SJCRH30 (cell line): Measurements from ENCODE around the gene ARMC10. TPM values are rescaled to one million over a fixed set of nuclear protein-coding genes. Genes with fewer than 3 reads are reported as not detected.
"Not testable (repeated sequence)": the region's sequence is repeated elsewhere in the genome, so short reads cannot be mapped to it uniquely, and the experiment has no call there.

ENCODE experiments used
- DNase-seq, 2 experiments: peaks; one replicate each; pipeline ENCODE4 v3.0.0-alpha.2; 2015 to 2020
- H3K27ac ChIP-seq: fragments of 250-450 bp; sonication (Bioruptor Pico); 2 replicates; pipeline ENCODE4 v1.5.1; 2020; ENCODE audit warnings: mild to moderate bottlenecking, moderate library complexity
- H3K27me3 ChIP-seq: fragments of 250-450 bp; sonication (Bioruptor Pico); 2 replicates; pipeline ENCODE4 v1.5.1; 2020; ENCODE audit warnings: mild to moderate bottlenecking, moderate library complexity
- H3K36me3 ChIP-seq: fragments of 250-450 bp; sonication (Bioruptor Pico); 2 replicates; pipeline ENCODE4 v1.5.1; 2020; ENCODE audit warnings: mild to moderate bottlenecking, moderate library complexity
- H3K4me1 ChIP-seq: fragments of 250-450 bp; sonication (Bioruptor Pico); 2 replicates; pipeline ENCODE4 v1.5.1; 2020; ENCODE audit warnings: mild to moderate bottlenecking, moderate library complexity
- H3K4me3 ChIP-seq: fragments of 250-450 bp; sonication (Bioruptor Pico); 2 replicates; pipeline ENCODE4 v1.5.1; 2020; ENCODE audit warnings: mild to moderate bottlenecking, moderate library complexity
- H3K9me3 ChIP-seq: fragments of 250-450 bp; sonication (Bioruptor Pico); replicated peaks from 2 replicates; pipeline ENCODE4 v1.5.1; 2020; ENCODE audit warnings: mild to moderate bottlenecking, moderate library complexity
- total RNA-seq: library from RNA; depleted of rRNA; stranded (reverse); fragments of >200 nt; shearing (Covaris generic); gene quantifications from 2 replicates; pipeline ENCODE4 v1.2.3, GENCODE V29; 2014

Gene ARMC10
- total RNA-seq, 1 experiment from 2014 or later: 31.2 TPM

DNA sequence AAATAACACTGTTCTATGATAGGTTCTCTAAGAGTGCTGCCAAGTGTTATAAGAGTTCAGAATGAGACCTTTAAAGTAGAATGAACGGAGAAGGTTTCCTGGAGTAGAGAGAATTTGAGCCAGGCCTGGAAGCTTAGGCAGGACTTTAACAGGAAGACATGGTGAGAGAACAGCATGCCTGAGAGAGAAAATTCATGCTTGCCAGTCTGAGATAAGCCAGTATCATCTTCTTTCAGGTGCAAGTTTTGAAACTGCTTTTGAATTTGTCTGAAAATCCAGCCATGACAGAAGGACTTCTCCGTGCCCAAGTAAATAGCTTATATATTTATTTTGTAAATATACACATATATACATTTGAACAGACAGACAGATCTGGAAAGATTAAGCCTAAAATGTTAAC lies 22.1 kb downstream of the ARMC10 start:
- DNase-seq: no peak
- H3K27me3 ChIP-seq: no peaks in the 10 kb centered on the region
- H3K27ac ChIP-seq: no peak overlapping the region
- no peaks in the 10 kb centered on the region for H3K4me1 ChIP-seq
- H3K4me3 ChIP-seq: no peak overlapping the region
- H3K36me3 ChIP-seq: peaks cover 45% of the 10 kb centered on the region
- no peaks in the 10 kb centered on the region for H3K9me3 ChIP-seq

DNA sequence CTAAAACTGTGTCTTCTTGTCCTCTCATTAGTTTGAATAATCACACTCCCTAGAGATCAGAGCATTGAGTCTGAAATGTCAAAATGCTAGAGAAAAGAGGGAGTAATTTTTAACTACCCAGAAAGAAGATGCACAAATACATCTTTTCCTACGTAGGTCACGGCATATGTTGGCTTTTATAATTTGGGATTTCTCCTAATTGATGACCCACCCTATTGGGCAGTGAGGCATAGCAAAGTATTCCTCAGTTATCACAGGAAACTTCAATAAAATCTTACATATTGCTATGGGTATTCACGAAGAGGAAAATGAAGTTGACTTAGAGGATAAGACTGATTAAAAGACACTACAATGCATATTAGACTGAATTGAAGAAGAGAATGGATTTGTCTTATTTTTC lies 25.4 kb downstream of the ARMC10 start:
- Histone ChIP-seq H3K4me3 (no peak overlapping the region), H3K4me1 (no peaks in the 10 kb centered on the region), H3K27me3 (no peaks in the 10 kb centered on the region), H3K36me3 (peaks cover 36% of the 10 kb centered on the region), H3K27ac (no peak overlapping the region), H3K9me3 (no peaks in the 10 kb centered on the region)
- DNase-seq: no peak

DNA sequence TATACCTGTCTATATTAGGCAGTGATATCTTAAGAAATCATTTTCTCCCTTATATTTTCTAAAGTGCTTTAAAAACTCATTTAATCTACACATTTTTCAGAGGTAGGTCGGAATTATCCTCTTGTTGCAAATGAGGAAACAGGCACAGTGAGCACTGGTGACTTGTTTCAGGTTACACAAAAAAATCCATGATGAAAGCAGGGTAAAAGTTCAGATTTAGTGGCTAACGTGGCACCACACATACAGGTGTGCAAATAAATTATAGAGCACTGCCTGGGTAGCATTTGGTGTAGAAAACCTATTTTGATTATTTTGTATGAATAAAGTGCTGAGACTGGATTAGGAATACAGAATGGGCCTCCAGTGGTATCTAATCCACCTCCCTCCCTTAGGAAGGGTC lies 26.6 kb downstream of the ARMC10 start:
- Histone ChIP-seq H3K27ac (no peak overlapping the region), H3K4me1 (no peaks in the 10 kb centered on the region), H3K9me3 (no peaks in the 10 kb centered on the region), H3K36me3 (peaks cover 32% of the 10 kb centered on the region), H3K27me3 (no peaks in the 10 kb centered on the region), H3K4me3 (no peak overlapping the region)
- DNase-seq: no peak

DNA sequence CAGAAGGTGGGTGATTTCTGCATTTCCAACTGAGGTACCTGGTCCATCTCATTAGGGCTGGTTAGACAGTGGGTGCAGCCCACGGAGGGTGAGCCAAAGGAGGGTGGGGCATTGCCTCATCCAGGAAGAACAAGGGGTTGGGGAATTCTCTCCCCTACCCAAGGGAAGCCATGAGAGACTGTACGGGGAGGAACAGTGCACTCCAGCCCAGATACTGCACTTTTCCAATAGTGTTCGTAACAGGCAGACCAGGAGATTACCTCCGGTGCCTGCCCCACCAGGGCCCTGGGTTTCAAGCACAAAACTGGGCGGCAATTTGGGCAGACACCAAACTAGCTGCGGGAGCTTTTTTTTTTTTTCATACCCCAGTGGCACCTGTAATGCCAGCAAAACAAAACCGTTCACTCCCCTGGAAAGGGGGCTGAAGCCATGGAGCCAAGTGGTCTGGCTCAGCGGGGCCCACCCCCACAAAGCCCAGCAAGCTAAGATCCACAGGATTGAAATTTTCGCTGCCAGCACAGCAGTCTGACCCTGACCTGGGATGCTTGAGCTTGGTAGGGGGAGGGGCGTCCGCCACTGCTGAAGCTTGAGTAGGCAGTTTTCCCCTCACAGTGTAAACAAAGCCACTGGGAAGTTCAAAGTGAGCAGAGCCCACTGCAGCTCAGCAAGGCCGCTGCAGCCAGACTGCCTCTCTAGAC lies 31.2 kb downstream of the ARMC10 start:
- DNase-seq: no peak
- Histone ChIP-seq H3K27me3 (no peaks in the 10 kb centered on the region), H3K4me1 (no peaks in the 10 kb centered on the region), H3K27ac (no peak overlapping the region), H3K4me3 (no peak overlapping the region), H3K36me3 (peaks cover 16% of the 10 kb centered on the region), H3K9me3 (peaks cover 2% of the 10 kb centered on the region; the same call in 1 of the 2 replicates)

DNA sequence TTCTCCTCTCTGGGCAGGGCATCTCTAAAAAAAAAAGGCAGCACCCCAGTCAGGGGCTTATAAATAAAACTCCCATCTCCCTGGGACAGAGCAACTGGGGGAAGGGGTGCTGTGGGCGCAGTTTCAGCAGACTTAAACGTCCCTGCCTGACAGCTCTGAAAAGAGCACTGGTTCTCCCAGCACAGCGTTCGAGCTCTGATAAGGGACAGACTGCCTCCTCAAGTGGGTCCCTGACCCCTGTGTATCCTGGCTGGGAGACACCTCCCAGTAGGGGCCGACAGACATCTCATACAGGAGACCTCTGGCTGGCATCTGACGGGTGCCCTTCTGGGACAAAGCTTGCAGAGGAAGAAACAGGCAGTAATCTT lies 31.7 kb downstream of the ARMC10 start:
- not testable (repeated sequence) for H3K27ac ChIP-seq, H3K9me3 ChIP-seq, H3K4me3 ChIP-seq, DNase-seq, H3K27me3 ChIP-seq, H3K4me1 ChIP-seq
- peaks cover 10% of the 10 kb centered on the region for H3K36me3 ChIP-seq

DNA sequence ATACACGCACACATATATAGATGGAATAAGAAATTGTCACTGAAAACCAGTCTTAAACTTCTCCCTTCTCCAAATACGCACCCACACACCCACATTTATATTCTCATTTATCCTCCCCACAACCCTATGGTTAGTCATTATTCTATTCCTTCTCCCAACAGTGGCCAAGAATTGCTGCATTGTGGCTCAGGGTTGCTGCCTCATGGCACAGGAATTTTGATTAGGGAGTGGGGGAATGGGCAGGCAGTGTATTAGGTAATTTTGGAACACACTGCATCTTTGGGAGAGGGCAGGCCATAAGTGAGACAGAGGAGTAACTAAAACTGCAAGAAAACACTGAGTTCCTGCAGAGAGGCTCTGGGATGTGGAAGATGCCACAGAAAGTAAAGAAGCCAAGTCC lies 38.2 kb downstream of the ARMC10 start:
- no peak overlapping the region for H3K27ac ChIP-seq
- no peak overlapping the region for H3K4me3 ChIP-seq
- peak; percentile 30 to 36 for DNase-seq
- 0 out of 2 replicates have a peak, but pooled peaks cover 4% of the 10 kb centered on the region for H3K4me1 ChIP-seq
- no peaks in the 10 kb centered on the region for H3K27me3 ChIP-seq
- H3K9me3 ChIP-seq: peaks cover 2% of the 10 kb centered on the region; the same call in 1 of the 2 replicates
- H3K36me3 ChIP-seq: no peaks in the 10 kb centered on the region; the same call in none of the 2 replicates

DNA sequence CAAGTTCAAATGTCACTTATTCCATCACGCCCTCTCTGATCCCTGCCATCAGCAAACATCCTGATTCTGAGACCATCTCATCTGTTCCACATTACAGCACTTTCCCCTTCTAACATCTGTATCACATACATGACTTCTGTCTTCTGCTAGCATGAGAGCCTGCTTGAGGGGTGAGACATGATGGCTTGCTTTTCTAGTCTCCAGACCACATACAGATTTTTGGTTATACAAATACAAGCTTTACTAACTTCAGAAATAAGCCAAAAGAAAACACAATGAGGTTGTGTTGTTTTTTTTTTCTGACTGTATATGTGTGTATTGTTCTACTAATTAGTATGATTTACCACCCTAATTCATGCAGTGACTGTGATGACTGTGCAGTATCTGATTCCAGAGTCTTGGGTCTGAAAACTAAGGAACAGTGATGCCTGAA lies 39.7 kb downstream of the ARMC10 start:
- Histone ChIP-seq H3K27me3 (no peaks in the 10 kb centered on the region), H3K4me3 (no peak overlapping the region), H3K36me3 (peaks cover under 1% of the 10 kb centered on the region), H3K27ac (no peak overlapping the region), H3K9me3 (no peaks in the 10 kb centered on the region; the same call in 1 of the 2 replicates), H3K4me1 (0 out of 2 replicates have a peak, but pooled peaks cover 4% of the 10 kb centered on the region)
- no peak for DNase-seq

DNA sequence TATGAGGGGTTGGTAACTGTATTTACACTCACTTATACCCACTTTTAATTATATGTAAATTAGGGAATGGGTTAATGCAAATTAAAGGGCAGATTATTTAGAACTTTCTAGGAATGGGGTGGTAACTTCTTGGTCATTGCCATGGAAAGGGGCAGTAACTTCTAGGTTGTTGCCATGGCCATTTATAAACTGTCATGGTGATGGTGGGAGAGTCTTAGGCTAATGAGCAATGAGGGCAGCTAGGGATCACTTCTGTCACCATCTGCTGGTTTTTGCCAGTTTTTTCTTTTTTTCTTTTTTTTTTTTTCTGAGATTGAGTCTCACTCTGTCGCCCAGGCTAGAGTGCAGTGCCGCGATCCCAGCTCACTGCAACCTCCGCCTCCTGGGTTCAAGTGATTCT lies 40.8 kb downstream of the ARMC10 start:
- no peak for DNase-seq
- Histone ChIP-seq H3K36me3 (peaks cover 6% of the 10 kb centered on the region), H3K27ac (no peak overlapping the region), H3K27me3 (no peaks in the 10 kb centered on the region), H3K4me1 (0 out of 2 replicates have a peak, but pooled peaks cover 4% of the 10 kb centered on the region), H3K4me3 (no peak overlapping the region), H3K9me3 (no peaks in the 10 kb centered on the region)

DNA sequence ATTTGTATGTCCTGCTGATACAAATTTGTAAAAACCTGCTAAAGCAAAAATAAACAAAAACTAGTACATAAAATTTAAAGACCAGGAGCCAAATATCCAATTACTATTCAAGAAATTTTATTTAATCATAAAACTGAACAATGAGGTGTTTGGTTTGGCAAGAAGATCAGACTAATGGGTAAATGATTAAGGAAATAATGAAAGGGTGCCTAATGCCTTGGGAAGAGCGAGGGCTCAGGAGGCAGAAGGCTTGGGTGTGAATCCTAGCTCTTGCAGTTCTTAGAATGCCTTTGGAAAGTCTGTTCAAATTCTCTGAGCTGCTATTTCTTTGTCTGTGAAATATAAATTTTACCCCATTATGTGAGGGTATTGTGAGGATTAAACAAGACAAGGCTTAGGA lies 41.6 kb downstream of the ARMC10 start:
- Histone ChIP-seq H3K27ac (no peak overlapping the region), H3K9me3 (no peaks in the 10 kb centered on the region), H3K4me1 (0 out of 2 replicates have a peak, but pooled peaks cover 4% of the 10 kb centered on the region), H3K27me3 (no peaks in the 10 kb centered on the region), H3K4me3 (no peak overlapping the region), H3K36me3 (peaks cover 6% of the 10 kb centered on the region)
- DNase-seq: no peak

DNA sequence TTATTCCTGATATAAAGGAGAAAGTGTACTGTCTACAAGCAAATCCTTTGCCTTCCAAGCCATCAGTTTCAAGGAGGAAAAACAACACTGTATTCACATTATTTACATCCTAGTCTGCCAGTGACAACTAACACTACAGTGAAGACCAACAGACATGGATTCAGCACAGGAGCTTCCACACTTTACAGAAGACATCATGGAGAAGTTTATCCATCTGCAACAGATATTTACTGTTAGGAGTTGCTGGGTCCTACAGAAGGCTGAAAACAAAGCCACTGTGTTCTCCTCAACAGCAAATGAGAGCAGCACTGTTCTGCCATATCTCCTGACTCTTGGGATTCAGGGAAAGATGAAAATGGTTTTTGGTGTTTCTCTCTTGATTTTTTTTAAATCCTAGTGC lies 42.1 kb downstream of the ARMC10 start:
- no peak overlapping the region for H3K27ac ChIP-seq
- 0 out of 2 replicates have a peak, but pooled peaks cover 4% of the 10 kb centered on the region for H3K4me1 ChIP-seq
- H3K4me3 ChIP-seq: no peak overlapping the region
- peaks cover 6% of the 10 kb centered on the region for H3K36me3 ChIP-seq
- no peaks in the 10 kb centered on the region for H3K27me3 ChIP-seq
- no peaks in the 10 kb centered on the region for H3K9me3 ChIP-seq
- DNase-seq: no peak

DNA sequence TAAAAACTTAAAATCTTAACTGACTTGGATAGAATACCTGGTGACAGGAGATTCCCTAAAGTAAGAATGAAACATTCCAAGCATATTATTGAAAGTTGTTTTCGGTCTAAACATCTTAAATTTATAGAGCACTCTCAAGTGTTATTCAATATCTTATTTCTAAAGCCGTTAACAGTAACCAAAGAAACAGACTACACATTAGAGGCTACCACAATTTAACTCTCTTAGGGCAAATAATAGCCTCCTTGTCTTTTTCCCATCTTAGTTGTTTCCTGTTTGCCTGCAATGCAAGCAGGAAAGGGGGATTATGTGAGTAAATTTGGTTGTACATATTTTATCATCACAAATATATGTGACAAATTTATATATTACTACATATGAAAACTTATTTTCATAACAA lies 42.5 kb downstream of the ARMC10 start:
- Histone ChIP-seq H3K4me3 (no peak overlapping the region), H3K27ac (no peak overlapping the region), H3K27me3 (no peaks in the 10 kb centered on the region), H3K4me1 (0 out of 2 replicates have a peak, but pooled peaks cover 4% of the 10 kb centered on the region), H3K36me3 (peaks cover 6% of the 10 kb centered on the region), H3K9me3 (no peaks in the 10 kb centered on the region)
- no peak for DNase-seq

DNA sequence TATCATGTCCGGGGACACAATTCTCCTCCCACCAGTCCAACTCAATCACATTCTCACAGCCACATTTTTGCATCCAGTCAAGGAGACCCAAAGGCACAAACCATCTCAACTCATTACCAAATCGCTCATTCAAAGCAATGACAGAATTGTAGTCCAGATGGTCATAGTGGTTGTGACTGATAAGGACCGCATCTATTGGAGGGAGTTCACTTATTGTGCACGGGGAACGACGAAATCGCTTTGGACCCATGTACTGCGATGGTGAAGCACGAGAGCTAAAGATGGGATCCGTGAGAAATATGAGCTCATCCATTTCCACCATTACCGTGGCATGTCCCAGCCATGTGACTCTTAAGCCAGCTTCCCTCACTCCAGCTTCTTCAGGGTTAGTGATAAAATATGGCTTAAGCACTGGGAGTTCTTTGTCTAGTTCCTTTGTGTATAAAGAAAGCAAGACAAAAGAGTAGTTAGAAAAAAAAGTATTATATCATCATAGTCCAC lies 44.9 kb downstream of the ARMC10 start:
- H3K36me3 ChIP-seq: peaks cover 6% of the 10 kb centered on the region; the same call in 1 of the 2 replicates
- H3K4me1 ChIP-seq: no peaks in the 10 kb centered on the region
- H3K27me3 ChIP-seq: no peaks in the 10 kb centered on the region
- no peak for DNase-seq
- no peak overlapping the region for H3K4me3 ChIP-seq
- H3K9me3 ChIP-seq: no peaks in the 10 kb centered on the region
- H3K27ac ChIP-seq: no peak overlapping the region

DNA sequence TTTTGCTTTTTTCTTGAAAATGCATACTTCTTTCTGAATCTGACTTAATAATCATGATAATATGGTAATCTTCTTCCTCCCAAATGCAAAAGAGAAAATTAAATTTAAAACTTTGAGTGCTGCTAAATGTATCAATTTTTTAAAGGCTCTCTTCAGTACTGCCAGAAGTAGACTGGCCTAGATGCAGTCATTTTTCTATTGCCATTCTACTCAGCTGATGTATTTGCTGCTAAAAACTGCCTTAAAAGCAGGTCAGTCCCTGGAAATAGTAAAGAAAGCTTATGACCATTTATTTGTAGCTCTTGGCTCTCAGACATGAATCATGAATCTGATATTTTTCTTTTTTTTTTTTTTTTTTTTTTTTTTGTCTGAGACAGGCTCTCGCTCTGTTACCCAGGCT lies 45.4 kb downstream of the ARMC10 start:
- Histone ChIP-seq H3K9me3 (no peaks in the 10 kb centered on the region), H3K27me3 (no peaks in the 10 kb centered on the region), H3K36me3 (peaks cover 9% of the 10 kb centered on the region; the same call in 1 of the 2 replicates), H3K4me1 (no peaks in the 10 kb centered on the region), H3K27ac (no peak overlapping the region), H3K4me3 (no peak overlapping the region)
- no peak for DNase-seq

DNA sequence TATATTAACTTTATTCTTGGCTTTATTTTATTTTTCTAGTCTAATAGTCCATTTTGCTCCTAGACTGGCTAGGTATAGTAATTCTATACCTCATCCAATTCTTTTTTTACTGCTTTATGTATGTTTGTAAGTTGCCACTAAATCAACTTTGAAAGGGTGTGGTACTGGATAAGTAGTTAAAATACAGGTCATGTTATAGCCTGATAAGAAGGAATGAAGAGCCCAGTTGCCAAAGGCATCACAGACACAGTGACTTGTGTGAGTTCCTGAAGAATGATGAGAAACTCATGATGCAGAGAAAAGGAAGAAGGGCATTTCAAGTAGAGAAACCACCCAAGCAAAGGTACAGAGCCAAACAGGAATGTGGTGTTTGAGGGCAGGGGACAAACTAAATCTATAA lies 46.7 kb downstream of the ARMC10 start:
- Histone ChIP-seq H3K9me3 (no peaks in the 10 kb centered on the region), H3K36me3 (peaks cover 9% of the 10 kb centered on the region; the same call in 1 of the 2 replicates), H3K4me1 (no peaks in the 10 kb centered on the region), H3K4me3 (no peak overlapping the region), H3K27me3 (no peaks in the 10 kb centered on the region), H3K27ac (no peak overlapping the region)
- no peak for DNase-seq

DNA sequence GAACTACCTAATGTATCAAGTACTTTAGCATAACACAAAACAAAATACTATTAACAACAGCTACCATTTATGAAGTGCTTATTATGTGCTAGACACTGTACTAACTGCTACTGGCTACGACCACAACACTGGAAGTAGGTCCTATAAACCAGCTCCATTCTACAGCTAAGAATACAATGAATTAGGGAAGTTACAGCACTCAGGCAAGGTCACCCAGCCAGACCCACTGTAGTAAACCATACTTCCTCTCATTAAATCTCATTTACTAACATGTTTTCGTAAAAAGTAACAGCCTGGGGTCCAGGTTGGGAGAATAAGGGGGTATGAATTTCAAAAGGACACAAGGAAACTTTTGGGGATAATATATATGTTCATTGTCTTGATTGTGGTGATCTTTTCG lies 48.6 kb downstream of the ARMC10 start:
- no peak for DNase-seq
- H3K4me1 ChIP-seq: no peaks in the 10 kb centered on the region
- no peaks in the 10 kb centered on the region for H3K9me3 ChIP-seq
- no peaks in the 10 kb centered on the region for H3K27me3 ChIP-seq
- peaks cover 17% of the 10 kb centered on the region for H3K36me3 ChIP-seq
- H3K27ac ChIP-seq: no peak overlapping the region
- H3K4me3 ChIP-seq: no peak overlapping the region
